Caco-2 (cell line): ENCODE measurements around the gene TRAF1. TPM values are rescaled to one million over a fixed set of nuclear protein-coding genes. Genes with fewer than 3 reads are reported as not detected.

Experiments
- BruUV-seq: library from RNA; stranded (reverse); fragments of 400-500 nt; replicated peaks from 2 replicates; lab custom pipeline; 2021; lab: Mats Ljungman, UMichigan
- CTCF ChIA-PET: fragments of 300-600 bp; sonication (Branson Sonifier 250); formaldehyde crosslinking; loops from one replicate; lab custom pipeline; 2022; ENCODE audit warnings: antibody characterized with exemption; lab: Charles Lee
- POLR2A ChIA-PET: fragments of 300-600 bp; sonication (Branson Sonifier 250); formaldehyde crosslinking; loops from one replicate; lab custom pipeline; 2022; ENCODE audit warnings: antibody characterized with exemption; lab: Charles Lee
- DNase-seq, 2 experiments: peaks; one replicate each; pipeline versions ENCODE4 v3.0.0 to v3.0.0-alpha.2; 2020 to 2022
- H3K27me3 ChIP-seq: replicated peaks from 2 replicates; pipeline ENCODE4 v1.6.0; 2011; ENCODE audit warnings: low read length; ENCODE audit not compliant: control insufficient read depth, insufficient read depth
- H3K36me3 ChIP-seq: 2 replicates; pipeline ENCODE4 v1.5.1; 2011; ENCODE audit warnings: low read length; ENCODE audit not compliant: control insufficient read depth, insufficient read depth
- H3K4me1 ChIP-seq: fragments of 250-450 bp; sonication (Bioruptor Pico); 2 replicates; pipeline ENCODE4 v1.5.1; 2020; ENCODE audit warnings: mild to moderate bottlenecking
- H3K4me3 ChIP-seq: 2 replicates; pipeline ENCODE4 v1.5.1; 2011; ENCODE audit warnings: low read depth, mild to moderate bottlenecking, control low read depth, low read length
- H3K9me3 ChIP-seq: fragments of 250-450 bp; sonication (Bioruptor Pico); 2 replicates; pipeline ENCODE4 v1.5.1; 2020; ENCODE audit warnings: mild to moderate bottlenecking, moderate library complexity
- H3K27ac Mint-ChIP-seq: one replicate; pipeline ENCODE4 v1.8.0; 2022; ENCODE audit warnings: mixed read lengths; ENCODE audit not compliant: unreplicated experiment
- H3K27me3 Mint-ChIP-seq: one replicate; pipeline ENCODE4 v1.8.0; 2022; ENCODE audit warnings: mixed read lengths; ENCODE audit not compliant: insufficient read depth, unreplicated experiment
- H3K36me3 Mint-ChIP-seq: one replicate; pipeline ENCODE4 v1.8.0; 2022; ENCODE audit warnings: mild to moderate bottlenecking, mixed read lengths; ENCODE audit not compliant: insufficient read depth, unreplicated experiment
- H3K4me1 Mint-ChIP-seq: one replicate; pipeline ENCODE4 v1.8.0; 2022; ENCODE audit warnings: low read depth, mixed read lengths; ENCODE audit not compliant: unreplicated experiment
- H3K4me3 Mint-ChIP-seq: one replicate; pipeline ENCODE4 v1.8.0; 2022; ENCODE audit warnings: mild to moderate bottlenecking, moderate library complexity, mixed read lengths; ENCODE audit not compliant: unreplicated experiment
- H3K9me3 Mint-ChIP-seq: one replicate; pipeline ENCODE4 v1.8.0; 2022; ENCODE audit warnings: mixed read lengths; ENCODE audit not compliant: unreplicated experiment
- CTCF ChIP-seq, 2 experiments: fragments of 200-600 bp in 1 of 2; IDR thresholded peaks; 1 replicate in 1 of 2; 2 replicates in 1 of 2; pipeline versions ENCODE4 v1.5.1 to v1.8.0; 2011 to 2022; ENCODE audit warnings: antibody characterized with exemption in 1 of 2, control low read depth in 1 of 2, inconsistent platforms in 1 of 2, low read depth in 1 of 2, low read length in 1 of 2, mild to moderate bottlenecking in 1 of 2, moderate library complexity in 1 of 2; ENCODE audit not compliant: insufficient read depth in 1 of 2, severe bottlenecking in 1 of 2, unreplicated experiment in 1 of 2
- intact Hi-C: fragments of 100-400 bp; cut with micrococcal nuclease; formaldehyde crosslinking; loops from one replicate; pipeline ENCODE4 v1.10.0; 2022; ENCODE audit not compliant: unreplicated experiment
- total RNA-seq: library from RNA; stranded (reverse); gene quantifications from 2 replicates; pipeline ENCODE4 v1.2.3, GENCODE V29; 2022

Gene TRAF1
- total RNA-seq, 1 experiment from 2014 or later, result 1.1 TPM

- TF ChIP-seq CTCF (IDR thresholded peaks at IDR 0.05; ENCODE audit: insufficient read depth in 1 of 2, low read depth in 1 of 2, low read length in 1 of 2, severe bottlenecking in 1 of 2, unreplicated experiment in 1 of 2), result no peak
- no peaks in the 10 kb centered on the region for H3K9me3 Mint-ChIP-seq
- no peak overlapping the region for H3K27ac Mint-ChIP-seq
- peaks cover 3% of the 10 kb centered on the region; the same call in 1 of the 2 replicates for H3K9me3 ChIP-seq
- H3K4me3 Mint-ChIP-seq, result no peak overlapping the region
- POLR2A ChIA-PET, result no interaction called here
- H3K4me3 ChIP-seq, result no peak overlapping the region
- CTCF ChIA-PET, result no interaction called here
- no TSS peak for BruUV-seq
- H3K36me3 ChIP-seq, result no peaks in the 10 kb centered on the region
- no peaks in the 10 kb centered on the region for H3K4me1 ChIP-seq
- no peaks in the 10 kb centered on the region for H3K27me3 ChIP-seq
- no peaks in the 10 kb centered on the region for H3K36me3 Mint-ChIP-seq
- no peaks in the 10 kb centered on the region for H3K27me3 Mint-ChIP-seq
- H3K4me1 Mint-ChIP-seq, result no peaks in the 10 kb centered on the region
- DNase-seq, result no peak
- intact Hi-C loops, result no loop called here
Observed at GRCh38 chr9:120914396-120914795, 12.2 kb downstream of the TRAF1 start.

GRCh38 chr9:120913647-120914264, 12.8 kb downstream of the TRAF1 start:
- no peak overlapping the region for H3K4me3 ChIP-seq
- BruUV-seq, result no TSS peak
- no peaks in the 10 kb centered on the region for H3K27me3 ChIP-seq
- no peaks in the 10 kb centered on the region for H3K4me1 ChIP-seq
- Mint-ChIP-seq H3K4me1 (no peaks in the 10 kb centered on the region), H3K9me3 (no peaks in the 10 kb centered on the region), H3K27me3 (no peaks in the 10 kb centered on the region), H3K4me3 (no peak overlapping the region), H3K27ac (no peak overlapping the region), H3K36me3 (no peaks in the 10 kb centered on the region)
- TF ChIP-seq CTCF (IDR thresholded peaks at IDR 0.05; ENCODE audit: insufficient read depth in 1 of 2, low read depth in 1 of 2, low read length in 1 of 2, severe bottlenecking in 1 of 2, unreplicated experiment in 1 of 2), result no peak
- H3K36me3 ChIP-seq, result no peaks in the 10 kb centered on the region
- DNase-seq, result peak in 1 of 2 experiments; percentile 48
- ChIA-PET CTCF (interaction anchor here (0.5 kb wide), 1 partner anchor 16 kb away, joined by 3 read pairs; no protein-coding TSS in a partner anchor), POLR2A (no interaction called here)
- H3K9me3 ChIP-seq, result peaks cover 3% of the 10 kb centered on the region; the same call in 1 of the 2 replicates
- intact Hi-C loops, result no loop called here

DNA sequence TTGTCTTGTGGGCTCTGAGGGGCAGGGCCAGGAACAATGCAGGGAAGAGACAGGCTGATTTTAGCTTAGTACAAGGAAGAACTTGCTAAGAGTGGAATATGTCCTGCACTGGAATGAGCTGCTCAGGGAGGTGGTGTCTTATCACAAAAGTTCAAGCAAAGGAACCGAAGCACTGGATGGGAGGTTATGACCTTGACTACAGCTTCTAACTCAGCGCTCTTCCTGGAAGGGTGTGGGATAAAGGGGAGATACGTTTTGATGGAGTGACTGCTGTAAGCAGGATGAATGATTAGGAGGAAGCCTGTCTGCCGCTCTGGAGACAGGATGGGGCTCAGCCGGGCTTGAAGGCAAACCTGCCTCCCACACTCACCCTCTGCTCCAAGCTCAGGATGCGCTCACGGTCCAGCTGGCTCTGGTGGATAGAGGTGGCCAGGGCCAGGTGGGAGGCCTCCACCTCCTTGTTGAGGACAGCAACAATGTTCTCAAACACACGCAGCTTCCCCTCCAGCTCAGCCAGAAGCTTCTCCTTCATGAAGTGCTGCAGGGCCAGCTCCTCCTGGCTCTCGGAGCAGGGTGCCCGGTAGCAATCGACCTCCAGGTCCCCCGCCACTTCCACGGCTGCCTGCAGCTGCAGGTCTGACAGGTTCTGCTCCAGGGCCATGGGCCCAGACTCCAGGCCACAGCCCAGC, 13.5 kb downstream of the TRAF1 start:
- Histone ChIP-seq H3K4me1 (no peaks in the 10 kb centered on the region), H3K9me3 (peaks cover 3% of the 10 kb centered on the region; the same call in 1 of the 2 replicates), H3K27me3 (no peaks in the 10 kb centered on the region), H3K36me3 (no peaks in the 10 kb centered on the region), H3K4me3 (no peak overlapping the region)
- no peaks in the 10 kb centered on the region for H3K9me3 Mint-ChIP-seq
- no TSS peak for BruUV-seq
- CTCF ChIA-PET, result interaction anchor here (0.5 kb wide), 1 partner anchor 15 kb away, joined by 3 read pairs; no protein-coding TSS in a partner anchor
- intact Hi-C loops, result no loop called here
- TF ChIP-seq CTCF (IDR thresholded peaks at IDR 0.05; ENCODE audit: insufficient read depth in 1 of 2, low read depth in 1 of 2, low read length in 1 of 2, severe bottlenecking in 1 of 2, unreplicated experiment in 1 of 2), result no peak
- POLR2A ChIA-PET, result no interaction called here
- no peaks in the 10 kb centered on the region for H3K36me3 Mint-ChIP-seq
- no peaks in the 10 kb centered on the region for H3K4me1 Mint-ChIP-seq
- H3K27me3 Mint-ChIP-seq, result no peaks in the 10 kb centered on the region
- no peak for DNase-seq
- no peak overlapping the region for H3K27ac Mint-ChIP-seq
- H3K4me3 Mint-ChIP-seq, result no peak overlapping the region
